H9 (cell line): ENCODE data around the gene MCRIP1. TPM values are rescaled to one million over a fixed set of nuclear protein-coding genes. Genes with fewer than 3 reads are reported as not detected.

Source experiments
- DNase-seq: peaks from one replicate; pipeline ENCODE4 v3.0.0-alpha.2; 2017
- H2AFZ ChIP-seq: one replicate; pipeline ENCODE4 v1.6.1; 2013; ENCODE audit warnings: mild to moderate bottlenecking, low read length, control low read depth, moderate library complexity
- H2AK5ac ChIP-seq: 2 replicates; pipeline ENCODE4 v1.6.1; 2013; ENCODE audit warnings: low read length, control low read depth, mixed read lengths; ENCODE audit not compliant: insufficient read length
- H2BK120ac ChIP-seq: one replicate; pipeline ENCODE4 v1.6.1; 2013; ENCODE audit warnings: low read depth, mild to moderate bottlenecking, low read length, control low read depth, inconsistent platforms; ENCODE audit not compliant: poor library complexity, severe bottlenecking
- H2BK12ac ChIP-seq: 2 replicates; pipeline ENCODE4 v1.6.1; 2013; ENCODE audit warnings: low read length, control low read depth, mixed read lengths, low read depth; ENCODE audit not compliant: insufficient read length
- H2BK15ac ChIP-seq: 2 replicates; pipeline ENCODE4 v1.6.1; 2013; ENCODE audit warnings: low read depth, low read length, control low read depth
- H2BK20ac ChIP-seq: one replicate; pipeline ENCODE4 v1.6.1; 2013; ENCODE audit warnings: low read depth, mild to moderate bottlenecking, low read length, control low read depth, inconsistent platforms; ENCODE audit not compliant: poor library complexity, severe bottlenecking
- H2BK5ac ChIP-seq: 2 replicates; pipeline ENCODE4 v1.6.1; 2013; ENCODE audit warnings: low read length, control low read depth, mixed read lengths; ENCODE audit not compliant: insufficient read length
- H3K14ac ChIP-seq: 2 replicates; pipeline ENCODE4 v1.6.1; 2013; ENCODE audit warnings: low read length, control low read depth; ENCODE audit not compliant: insufficient read depth
- H3K18ac ChIP-seq: 2 replicates; pipeline ENCODE4 v1.6.1; 2013; ENCODE audit warnings: low read depth, mild to moderate bottlenecking, mixed read lengths, low read length, control low read depth; ENCODE audit not compliant: insufficient read length
- H3K23ac ChIP-seq: 2 replicates; pipeline ENCODE4 v1.6.1; 2013; ENCODE audit warnings: low read length, control low read depth, mixed read lengths, low read depth; ENCODE audit not compliant: insufficient read length
- H3K23me2 ChIP-seq: 2 replicates; pipeline ENCODE4 v1.6.1; 2013; ENCODE audit warnings: low read depth, mild to moderate bottlenecking, mixed read lengths, low read length, control low read depth; ENCODE audit not compliant: insufficient read length, poor library complexity, severe bottlenecking
- H3K27ac ChIP-seq: 2 replicates; pipeline ENCODE4 v1.5.1; 2013; ENCODE audit warnings: low read length, control low read depth, mixed read lengths, low read depth; ENCODE audit not compliant: insufficient read length
- H3K27me3 ChIP-seq: 2 replicates; pipeline ENCODE4 v1.6.1; 2013; ENCODE audit warnings: low read length, control low read depth, inconsistent platforms; ENCODE audit not compliant: insufficient read depth
- H3K4ac ChIP-seq: 2 replicates; pipeline ENCODE4 v1.6.1; 2013; ENCODE audit warnings: low read depth, mild to moderate bottlenecking, control low read depth, inconsistent platforms, low read length, moderate library complexity
- H3K4me1 ChIP-seq: 2 replicates; pipeline ENCODE4 v1.6.1; 2013; ENCODE audit warnings: low read length, control low read depth, inconsistent platforms; ENCODE audit not compliant: insufficient read depth
- H3K4me2 ChIP-seq: 2 replicates; pipeline ENCODE4 v1.6.1; 2013; ENCODE audit warnings: low read length, control low read depth, mixed read lengths; ENCODE audit not compliant: insufficient read length, insufficient read depth
- H3K56ac ChIP-seq: 2 replicates; pipeline ENCODE4 v1.6.1; 2013; ENCODE audit warnings: low read depth, mild to moderate bottlenecking, mixed read lengths, low read length, control low read depth; ENCODE audit not compliant: insufficient read length
- H3K79me1 ChIP-seq: 2 replicates; pipeline ENCODE4 v1.6.1; 2013; ENCODE audit warnings: low read depth, mild to moderate bottlenecking, moderate library complexity, low read length, control low read depth, inconsistent platforms; ENCODE audit not compliant: insufficient read depth, poor library complexity, severe bottlenecking
- H3K79me2 ChIP-seq: 2 replicates; pipeline ENCODE4 v1.6.1; 2013; ENCODE audit warnings: low read length, control low read depth, inconsistent platforms; ENCODE audit not compliant: insufficient read depth
- H3K9ac ChIP-seq: 2 replicates; pipeline ENCODE4 v1.6.1; 2013; ENCODE audit warnings: low read length, control low read depth, mixed read lengths; ENCODE audit not compliant: insufficient read length; ENCODE audit errors: extremely low read depth
- H3K9me3 ChIP-seq: one replicate; pipeline ENCODE4 v1.6.1; 2013; ENCODE audit warnings: low read depth, low read length, inconsistent platforms; ENCODE audit not compliant: control insufficient read depth
- H3T11ph ChIP-seq: one replicate; pipeline ENCODE4 v1.6.1; 2013; ENCODE audit warnings: mild to moderate bottlenecking, low read length, control low read depth, inconsistent platforms
- H4K20me1 ChIP-seq: one replicate; pipeline ENCODE4 v1.6.1; 2013; ENCODE audit not compliant: control insufficient read depth, insufficient read length, insufficient read depth
- H4K5ac ChIP-seq: 2 replicates; pipeline ENCODE4 v1.6.1; 2013; ENCODE audit warnings: low read depth, mild to moderate bottlenecking, mixed read lengths, low read length, control low read depth; ENCODE audit not compliant: insufficient read length
- H4K8ac ChIP-seq: replicated peaks from 2 replicates; pipeline ENCODE4 v1.6.1; 2013; ENCODE audit warnings: low read length, control low read depth, mixed read lengths, low read depth; ENCODE audit not compliant: insufficient read length
- H4K91ac ChIP-seq: 2 replicates; pipeline ENCODE4 v1.6.1; 2013; ENCODE audit warnings: low read depth, mild to moderate bottlenecking, moderate library complexity, mixed read lengths, low read length, control low read depth; ENCODE audit not compliant: insufficient read length
- H3K27ac Mint-ChIP-seq, 3 experiments: 2 replicates in 2 of 3; 3 replicates in 1 of 3; pipeline ENCODE4 v1.8.0; 2020 to 2021; ENCODE audit warnings: mixed read lengths in 3 of 3, mild to moderate bottlenecking in 1 of 3, moderate library complexity in 1 of 3
- H3K27me3 Mint-ChIP-seq: 2 replicates; pipeline ENCODE4 v1.8.0; 2021; ENCODE audit warnings: low read depth, mild to moderate bottlenecking, moderate library complexity, mixed read lengths
- H3K36me3 Mint-ChIP-seq, 3 experiments: 2 replicates in 2 of 3; 3 replicates in 1 of 3; pipeline ENCODE4 v1.8.0; 2020 to 2021; ENCODE audit warnings: low read depth in 3 of 3, mixed read lengths in 3 of 3; ENCODE audit not compliant: insufficient read depth in 1 of 3
- H3K4me1 Mint-ChIP-seq, 2 experiments: 2 replicates each; pipeline ENCODE4 v1.8.0; 2020; ENCODE audit warnings: mixed read lengths in 2 of 2
- H3K4me3 Mint-ChIP-seq, 2 experiments: 2 replicates in 1 of 2; 3 replicates in 1 of 2; pipeline ENCODE4 v1.8.0; 2020 to 2021; ENCODE audit warnings: mild to moderate bottlenecking in 2 of 2, mixed read lengths in 2 of 2, moderate library complexity in 1 of 2
- H3K9me3 Mint-ChIP-seq, 2 experiments: 2 replicates in 1 of 2; 3 replicates in 1 of 2; pipeline ENCODE4 v1.8.0; 2020; ENCODE audit warnings: mild to moderate bottlenecking in 2 of 2, mixed read lengths in 2 of 2, moderate library complexity in 1 of 2
- WGBS: extraction: QIAGEN DNeasy Blood & Tissue Kit; methylation state at CpG from one replicate; pipeline ENCODE4 v1.1.7; 2013; ENCODE audit warnings: missing lambda C conversion rate, low lambda C conversion rate, mixed read lengths; ENCODE audit not compliant: insufficient read length; ENCODE audit errors: extremely low coverage; 5-methylcytosine and 5-hydroxymethylcytosine counted together
- total RNA-seq: library from RNA; stranded (reverse); gene quantifications from 2 replicates; pipeline ENCODE4 v1.2.1, GENCODE V29; 2021
- TF ChIP-seq, protein P1 (sequence below): fragments of 200-600 bp; sonication (generic); conservative IDR thresholded peaks from 3 replicates; pipeline ENCODE4 v1.8.0; 2021; ENCODE audit warnings: antibody characterized with exemption, mild to moderate bottlenecking

The MCRIP1 gene
- total RNA-seq, 1 experiment from 2014 or later: 118 TPM

DNA sequence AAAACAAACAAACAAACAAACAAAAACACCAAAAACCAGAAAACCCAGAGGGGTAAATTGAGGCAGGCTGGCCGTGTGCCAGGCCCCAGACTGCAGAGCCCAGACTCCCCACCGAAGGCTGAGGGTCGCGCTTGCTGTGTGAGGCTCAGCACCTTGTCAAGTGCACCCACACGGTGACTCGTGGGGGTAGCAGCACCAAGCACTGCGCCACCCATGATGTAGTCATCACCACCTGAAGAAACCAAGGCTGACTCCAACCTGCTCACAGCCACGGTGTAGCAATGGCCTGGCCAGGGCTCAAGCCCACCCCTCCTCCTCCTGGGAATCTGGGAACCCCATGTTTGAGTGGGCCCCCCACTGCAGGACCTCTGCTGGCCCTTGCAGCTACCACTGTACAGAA lies 11.9 kb downstream of the MCRIP1 start:
- Mint-ChIP-seq H3K27me3 (peaks cover 10% of the 10 kb centered on the region), H3K4me3 (no peak overlapping the region; a peak in 1 of 5 replicates), H3K36me3 (peaks cover 0 to 5% (median 4%) of the 10 kb centered on the region in 3 experiments; a peak in 4 of 7 replicates), H3K4me1 (peaks cover 4 to 18% of the 10 kb centered on the region in 2 experiments), H3K27ac (no peak overlapping the region; a peak in 1 of 7 replicates), H3K9me3 (no peaks in the 10 kb centered on the region; a peak in 2 of 5 replicates)
- Histone ChIP-seq H3K14ac (no peak overlapping the region), H2BK120ac (no peak overlapping the region), H3K4me1 (no peaks in the 10 kb centered on the region; the same call in 1 of the 2 replicates), H3K23me2 (no peaks in the 10 kb centered on the region), H4K8ac (no peak overlapping the region), H3K9ac (no peak overlapping the region), H2BK12ac (no peak overlapping the region), H2BK20ac (no peak overlapping the region), H3K18ac (no peak overlapping the region), H2BK5ac (no peak overlapping the region), H3K9me3 (no peaks in the 10 kb centered on the region), H3K4me2 (no peak overlapping the region), H4K91ac (no peak overlapping the region), H3K27me3 (no peaks in the 10 kb centered on the region), H3K27ac (no peak overlapping the region), H2AFZ (no peak overlapping the region), H4K20me1 (no peaks in the 10 kb centered on the region), H3K23ac (no peak overlapping the region), H2BK15ac (no peak overlapping the region), H3K79me2 (no peaks in the 10 kb centered on the region), H4K5ac (no peak overlapping the region), H3K79me1 (peaks cover 3% of the 10 kb centered on the region), H3K56ac (no peak overlapping the region), H3T11ph (no peak overlapping the region), H2AK5ac (no peak overlapping the region), H3K4ac (no peak overlapping the region)
- DNase-seq: no peak
- TF ChIP-seq, protein P1, sequence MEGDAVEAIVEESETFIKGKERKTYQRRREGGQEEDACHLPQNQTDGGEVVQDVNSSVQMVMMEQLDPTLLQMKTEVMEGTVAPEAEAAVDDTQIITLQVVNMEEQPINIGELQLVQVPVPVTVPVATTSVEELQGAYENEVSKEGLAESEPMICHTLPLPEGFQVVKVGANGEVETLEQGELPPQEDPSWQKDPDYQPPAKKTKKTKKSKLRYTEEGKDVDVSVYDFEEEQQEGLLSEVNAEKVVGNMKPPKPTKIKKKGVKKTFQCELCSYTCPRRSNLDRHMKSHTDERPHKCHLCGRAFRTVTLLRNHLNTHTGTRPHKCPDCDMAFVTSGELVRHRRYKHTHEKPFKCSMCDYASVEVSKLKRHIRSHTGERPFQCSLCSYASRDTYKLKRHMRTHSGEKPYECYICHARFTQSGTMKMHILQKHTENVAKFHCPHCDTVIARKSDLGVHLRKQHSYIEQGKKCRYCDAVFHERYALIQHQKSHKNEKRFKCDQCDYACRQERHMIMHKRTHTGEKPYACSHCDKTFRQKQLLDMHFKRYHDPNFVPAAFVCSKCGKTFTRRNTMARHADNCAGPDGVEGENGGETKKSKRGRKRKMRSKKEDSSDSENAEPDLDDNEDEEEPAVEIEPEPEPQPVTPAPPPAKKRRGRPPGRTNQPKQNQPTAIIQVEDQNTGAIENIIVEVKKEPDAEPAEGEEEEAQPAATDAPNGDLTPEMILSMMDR: no peak
- no CpG with 5 or more reads among the region's 8 CpGs for WGBS
